Chondrocyte (in vitro differentiated cells): ENCODE data around the gene FHIT. TPM values are rescaled to one million over a fixed set of nuclear protein-coding genes. Genes with fewer than 3 reads are reported as not detected.

Experiments
- DNase-seq: peaks from one replicate; pipeline ENCODE4 v3.0.0; 2021; ENCODE audit warnings: mixed read lengths, low spot score
- H3K27ac Mint-ChIP-seq: one replicate; pipeline ENCODE4 v1.8.0; 2021; ENCODE audit warnings: mild to moderate bottlenecking, moderate library complexity, mixed read lengths; ENCODE audit not compliant: unreplicated experiment
- H3K27me3 Mint-ChIP-seq: 2 replicates; pipeline ENCODE4 v1.8.0; 2021; ENCODE audit warnings: low read depth, mixed read lengths
- H3K36me3 Mint-ChIP-seq: 2 replicates; pipeline ENCODE4 v1.8.0; 2021; ENCODE audit warnings: low read depth, mixed read lengths
- H3K4me1 Mint-ChIP-seq: 2 replicates; pipeline ENCODE4 v1.8.0; 2021; ENCODE audit warnings: low read depth, mild to moderate bottlenecking, mixed read lengths
- H3K4me3 Mint-ChIP-seq: one replicate; pipeline ENCODE4 v1.8.0; 2021; ENCODE audit warnings: mild to moderate bottlenecking, moderate library complexity, mixed read lengths; ENCODE audit not compliant: unreplicated experiment
- H3K9me3 Mint-ChIP-seq: 2 replicates; pipeline ENCODE4 v1.8.0; 2021; ENCODE audit warnings: low read depth, mixed read lengths
- total RNA-seq: library from RNA; stranded (reverse); gene quantifications from 3 replicates; pipeline ENCODE4 v1.2.1, GENCODE V29; 2021
- TF ChIP-seq, protein P1 (sequence below): fragments of 200-600 bp; sonication (generic); IDR thresholded peaks from 2 replicates; pipeline ENCODE4 v1.5.0; 2021; ENCODE audit warnings: antibody characterized with exemption, mild to moderate bottlenecking, moderate library complexity

Gene FHIT
- total RNA-seq, 1 donor from 2014 or later = 3.8 TPM

- no peaks in the 10 kb centered on the region for H3K9me3 Mint-ChIP-seq
- TF ChIP-seq, protein P1, sequence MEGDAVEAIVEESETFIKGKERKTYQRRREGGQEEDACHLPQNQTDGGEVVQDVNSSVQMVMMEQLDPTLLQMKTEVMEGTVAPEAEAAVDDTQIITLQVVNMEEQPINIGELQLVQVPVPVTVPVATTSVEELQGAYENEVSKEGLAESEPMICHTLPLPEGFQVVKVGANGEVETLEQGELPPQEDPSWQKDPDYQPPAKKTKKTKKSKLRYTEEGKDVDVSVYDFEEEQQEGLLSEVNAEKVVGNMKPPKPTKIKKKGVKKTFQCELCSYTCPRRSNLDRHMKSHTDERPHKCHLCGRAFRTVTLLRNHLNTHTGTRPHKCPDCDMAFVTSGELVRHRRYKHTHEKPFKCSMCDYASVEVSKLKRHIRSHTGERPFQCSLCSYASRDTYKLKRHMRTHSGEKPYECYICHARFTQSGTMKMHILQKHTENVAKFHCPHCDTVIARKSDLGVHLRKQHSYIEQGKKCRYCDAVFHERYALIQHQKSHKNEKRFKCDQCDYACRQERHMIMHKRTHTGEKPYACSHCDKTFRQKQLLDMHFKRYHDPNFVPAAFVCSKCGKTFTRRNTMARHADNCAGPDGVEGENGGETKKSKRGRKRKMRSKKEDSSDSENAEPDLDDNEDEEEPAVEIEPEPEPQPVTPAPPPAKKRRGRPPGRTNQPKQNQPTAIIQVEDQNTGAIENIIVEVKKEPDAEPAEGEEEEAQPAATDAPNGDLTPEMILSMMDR = no peak
- H3K36me3 Mint-ChIP-seq = no peaks in the 10 kb centered on the region
- no peak for DNase-seq
- no peaks in the 10 kb centered on the region for H3K27me3 Mint-ChIP-seq
- H3K4me3 Mint-ChIP-seq = no peak overlapping the region
- peaks cover 17% of the 10 kb centered on the region for H3K4me1 Mint-ChIP-seq
- H3K27ac Mint-ChIP-seq = no peak overlapping the region
Measured at GRCh38 chr3:60149501-60149900, 1101.8 kb downstream of the FHIT start.

DNA sequence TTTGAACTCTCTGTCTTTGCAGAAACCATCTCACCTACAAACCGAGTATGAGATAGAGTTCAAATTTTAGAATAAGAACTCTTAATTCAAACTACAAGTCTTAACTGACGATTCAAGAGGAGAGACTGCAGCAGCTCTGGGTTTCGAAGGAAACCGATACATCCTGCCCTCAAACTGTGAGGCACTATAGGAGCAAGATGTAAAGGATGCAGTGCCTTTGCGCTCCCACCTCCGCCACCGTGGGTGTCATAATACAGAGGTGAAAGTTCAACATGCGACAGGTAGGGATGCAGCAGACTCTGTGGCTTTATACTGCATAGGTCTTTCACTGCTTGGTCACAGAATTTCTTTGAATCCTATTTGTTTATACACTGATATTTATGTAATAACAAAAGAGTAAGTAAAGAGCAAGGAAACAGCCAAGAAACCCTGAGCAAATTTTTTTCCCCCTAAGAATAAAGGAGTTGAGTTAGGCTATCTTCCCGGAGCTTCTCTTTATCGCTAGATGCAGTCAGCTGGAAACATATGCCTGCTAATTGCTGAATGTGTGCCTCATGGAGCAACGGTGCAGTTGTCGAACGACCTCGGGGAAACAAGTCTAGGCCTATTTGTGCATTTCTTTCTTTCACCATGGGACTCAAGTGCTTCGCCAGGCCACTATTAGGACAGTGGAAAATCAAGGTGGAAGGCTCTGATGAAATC, 1103.9 kb downstream of the FHIT start:
- Mint-ChIP-seq H3K27me3 (no peaks in the 10 kb centered on the region), H3K36me3 (no peaks in the 10 kb centered on the region), H3K4me1 (no peaks in the 10 kb centered on the region), H3K27ac (no peak overlapping the region), H3K9me3 (no peaks in the 10 kb centered on the region), H3K4me3 (no peak overlapping the region)
- DNase-seq = no peak
- TF ChIP-seq, protein P1 = no peak

- H3K27me3 Mint-ChIP-seq = no peaks in the 10 kb centered on the region
- H3K36me3 Mint-ChIP-seq = no peaks in the 10 kb centered on the region
- no peak overlapping the region for H3K27ac Mint-ChIP-seq
- TF ChIP-seq, protein P1 = no peak
- peaks cover 10% of the 10 kb centered on the region for H3K4me1 Mint-ChIP-seq
- no peaks in the 10 kb centered on the region for H3K9me3 Mint-ChIP-seq
- no peak overlapping the region for H3K4me3 Mint-ChIP-seq
- DNase-seq = no peak
Measured at GRCh38 chr3:60146121-60146520, 1105.1 kb downstream of the FHIT start.

DNA sequence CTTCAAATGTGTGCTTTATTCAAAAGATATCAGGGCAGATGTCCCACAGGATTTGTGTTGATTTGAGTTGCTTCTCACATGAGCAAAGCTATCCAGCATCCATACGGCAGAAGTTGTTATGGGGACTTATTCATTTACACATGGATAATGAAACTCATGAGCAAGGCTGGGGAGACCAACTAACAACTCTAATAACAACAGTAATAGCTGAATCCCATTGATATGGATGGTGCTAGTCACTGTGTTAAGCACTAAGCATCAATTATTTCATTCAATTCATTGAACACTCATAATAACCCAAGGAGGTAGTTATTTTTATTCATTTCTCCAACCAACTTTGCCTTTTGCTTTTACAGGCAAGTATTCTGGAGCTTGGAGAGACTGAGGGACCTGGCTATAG, 1107.2 kb downstream of the FHIT start:
- no peaks in the 10 kb centered on the region for H3K27me3 Mint-ChIP-seq
- H3K9me3 Mint-ChIP-seq = no peaks in the 10 kb centered on the region
- TF ChIP-seq, protein P1 = no peak
- no peak overlapping the region for H3K27ac Mint-ChIP-seq
- peaks cover 10% of the 10 kb centered on the region for H3K4me1 Mint-ChIP-seq
- no peak overlapping the region for H3K4me3 Mint-ChIP-seq
- DNase-seq = no peak
- no peaks in the 10 kb centered on the region for H3K36me3 Mint-ChIP-seq

DNA sequence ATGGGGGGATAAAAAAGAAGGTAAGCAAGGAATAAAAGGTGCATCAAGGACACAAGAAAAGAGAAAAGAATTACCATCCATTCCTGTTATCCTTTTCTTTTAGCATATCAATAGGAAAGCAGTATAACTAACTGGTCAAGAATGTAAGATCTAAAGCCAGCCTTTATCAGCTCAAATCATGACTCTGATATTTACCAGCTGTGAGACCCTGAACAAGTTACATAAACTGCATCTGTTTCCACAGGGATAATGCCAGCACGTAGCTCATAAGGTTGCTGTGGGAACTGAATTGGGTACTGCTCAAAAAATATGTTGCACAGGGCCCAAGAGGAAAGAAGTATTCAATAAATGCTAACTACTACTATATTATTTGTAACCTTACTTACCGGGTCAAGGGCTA, 1109.2 kb downstream of the FHIT start:
- H3K27ac Mint-ChIP-seq = no peak overlapping the region
- no peaks in the 10 kb centered on the region for H3K36me3 Mint-ChIP-seq

More for the DNA sequence above, 1109.2 kb downstream of the FHIT start:
- TF ChIP-seq, protein P1 = no peak
- H3K9me3 Mint-ChIP-seq = no peaks in the 10 kb centered on the region
- H3K4me3 Mint-ChIP-seq = no peak overlapping the region
- no peaks in the 10 kb centered on the region for H3K27me3 Mint-ChIP-seq
- peaks cover 10% of the 10 kb centered on the region for H3K4me1 Mint-ChIP-seq
- DNase-seq = no peak
